MM.1S (cell line): ENCODE data around the gene GID8.

Experiments used
- DNase-seq: peaks from one replicate; pipeline ENCODE4 v3.0.0-alpha.2; 2015
- H2AFZ ChIP-seq: fragments of 300-600 bp; sonication (generic); 2 replicates; pipeline ENCODE4 v1.6.0; 2016; ENCODE audit warnings: antibody characterized with exemption, low read length
- H3F3A ChIP-seq: fragments of 300-600 bp; sonication (generic); 2 replicates; pipeline ENCODE4 v1.6.1; 2016; ENCODE audit warnings: mild to moderate bottlenecking, antibody characterized with exemption, low read length, moderate library complexity, mixed read lengths; ENCODE audit not compliant: insufficient read depth
- H3K27ac ChIP-seq: fragments of 300-600 bp; sonication (generic); 2 replicates; pipeline ENCODE4 v1.5.1; 2016; ENCODE audit warnings: mild to moderate bottlenecking, low read length
- H3K27me3 ChIP-seq: fragments of 300-600 bp; sonication (generic); replicated peaks from 2 replicates; pipeline ENCODE4 v1.6.0; 2016; ENCODE audit warnings: low read length; ENCODE audit not compliant: insufficient read depth
- H3K36me3 ChIP-seq: fragments of 300-600 bp; sonication (generic); replicated peaks from 2 replicates; pipeline ENCODE4 v1.6.1; 2016; ENCODE audit warnings: mild to moderate bottlenecking, low read length, mixed read lengths; ENCODE audit not compliant: insufficient read depth
- H3K4me1 ChIP-seq: fragments of 300-600 bp; sonication (generic); 2 replicates; pipeline ENCODE4 v1.6.1; 2016; ENCODE audit warnings: low read length, mixed read lengths
- H3K4me2 ChIP-seq: fragments of 300-600 bp; sonication (generic); 2 replicates; pipeline ENCODE4 v1.6.0; 2016; ENCODE audit warnings: low read depth, low read length
- H3K4me3 ChIP-seq: fragments of 300-600 bp; sonication (generic); 2 replicates; pipeline ENCODE4 v1.5.1; 2016; ENCODE audit warnings: low read length, mixed read lengths
- H3K79me2 ChIP-seq: fragments of 300-600 bp; sonication (generic); 2 replicates; pipeline ENCODE4 v1.6.1; 2016; ENCODE audit warnings: mixed run types, low read length, mixed read lengths
- H3K9ac ChIP-seq: fragments of 300-600 bp; sonication (generic); 2 replicates; pipeline ENCODE4 v1.6.1; 2016; ENCODE audit warnings: low read length, mixed read lengths
- H3K9me2 ChIP-seq: fragments of 300-600 bp; sonication (generic); replicated peaks from 2 replicates; pipeline ENCODE4 v1.6.1; 2016; ENCODE audit warnings: mild to moderate bottlenecking, low read length, mixed read lengths; ENCODE audit not compliant: insufficient read depth
- H3K9me3 ChIP-seq: fragments of 300-600 bp; sonication (generic); replicated peaks from 2 replicates; pipeline ENCODE4 v1.6.1; 2016; ENCODE audit warnings: mild to moderate bottlenecking, low read length, mixed read lengths; ENCODE audit not compliant: insufficient read depth
- H4K20me1 ChIP-seq: fragments of 300-600 bp; sonication (generic); 2 replicates; pipeline ENCODE4 v1.6.1; 2016; ENCODE audit warnings: mild to moderate bottlenecking, low read length, moderate library complexity, mixed read lengths; ENCODE audit not compliant: insufficient read depth
- EZH2 ChIP-seq: fragments of 300-600 bp; sonication (generic); optimal IDR thresholded peaks from 2 replicates; pipeline ENCODE3; 2017; ENCODE audit warnings: low read depth, mild to moderate bottlenecking, antibody characterized with exemption, low read length, mixed read lengths
- EZH2phosphoT487 ChIP-seq: fragments of 300-600 bp; sonication (generic); IDR thresholded peaks from 2 replicates; pipeline ENCODE4 v1.6.1; 2018; ENCODE audit warnings: antibody characterized with exemption, low read length
- TF ChIP-seq, protein P1 (sequence below): fragments of 300-600 bp; sonication (generic); IDR thresholded peaks from 2 replicates; pipeline ENCODE4 v1.5.1; 2016; ENCODE audit warnings: antibody characterized with exemption, low read length, mixed read lengths

GID8 gene

GRCh38 chr20:62902926-62903615 is 34.9 kb upstream of the GID8 start:
- Histone ChIP-seq H3K9ac (no peak overlapping the region), H3K36me3 (peaks cover 18% of the 10 kb centered on the region; the same call in 1 of the 2 replicates), H3K4me2 (no peak overlapping the region), H3K27me3 (no peaks in the 10 kb centered on the region), H3K4me3 (no peak overlapping the region), H3K9me3 (no peaks in the 10 kb centered on the region), H4K20me1 (0 out of 2 replicates have a peak, but pooled peaks cover 8% of the 10 kb centered on the region), H2AFZ (no peak overlapping the region), H3F3A (peaks cover 17% of the 10 kb centered on the region; the same call in 1 of the 2 replicates), H3K9me2 (no peaks in the 10 kb centered on the region), H3K4me1 (peaks cover 10% of the 10 kb centered on the region), H3K79me2 (peaks cover 11% of the 10 kb centered on the region), H3K27ac (no peak overlapping the region)
- TF ChIP-seq, protein P1, sequence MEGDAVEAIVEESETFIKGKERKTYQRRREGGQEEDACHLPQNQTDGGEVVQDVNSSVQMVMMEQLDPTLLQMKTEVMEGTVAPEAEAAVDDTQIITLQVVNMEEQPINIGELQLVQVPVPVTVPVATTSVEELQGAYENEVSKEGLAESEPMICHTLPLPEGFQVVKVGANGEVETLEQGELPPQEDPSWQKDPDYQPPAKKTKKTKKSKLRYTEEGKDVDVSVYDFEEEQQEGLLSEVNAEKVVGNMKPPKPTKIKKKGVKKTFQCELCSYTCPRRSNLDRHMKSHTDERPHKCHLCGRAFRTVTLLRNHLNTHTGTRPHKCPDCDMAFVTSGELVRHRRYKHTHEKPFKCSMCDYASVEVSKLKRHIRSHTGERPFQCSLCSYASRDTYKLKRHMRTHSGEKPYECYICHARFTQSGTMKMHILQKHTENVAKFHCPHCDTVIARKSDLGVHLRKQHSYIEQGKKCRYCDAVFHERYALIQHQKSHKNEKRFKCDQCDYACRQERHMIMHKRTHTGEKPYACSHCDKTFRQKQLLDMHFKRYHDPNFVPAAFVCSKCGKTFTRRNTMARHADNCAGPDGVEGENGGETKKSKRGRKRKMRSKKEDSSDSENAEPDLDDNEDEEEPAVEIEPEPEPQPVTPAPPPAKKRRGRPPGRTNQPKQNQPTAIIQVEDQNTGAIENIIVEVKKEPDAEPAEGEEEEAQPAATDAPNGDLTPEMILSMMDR: no peak
- TF ChIP-seq EZH2phosphoT487: no peak
- TF ChIP-seq EZH2: no peak
- DNase-seq: no peak

DNA sequence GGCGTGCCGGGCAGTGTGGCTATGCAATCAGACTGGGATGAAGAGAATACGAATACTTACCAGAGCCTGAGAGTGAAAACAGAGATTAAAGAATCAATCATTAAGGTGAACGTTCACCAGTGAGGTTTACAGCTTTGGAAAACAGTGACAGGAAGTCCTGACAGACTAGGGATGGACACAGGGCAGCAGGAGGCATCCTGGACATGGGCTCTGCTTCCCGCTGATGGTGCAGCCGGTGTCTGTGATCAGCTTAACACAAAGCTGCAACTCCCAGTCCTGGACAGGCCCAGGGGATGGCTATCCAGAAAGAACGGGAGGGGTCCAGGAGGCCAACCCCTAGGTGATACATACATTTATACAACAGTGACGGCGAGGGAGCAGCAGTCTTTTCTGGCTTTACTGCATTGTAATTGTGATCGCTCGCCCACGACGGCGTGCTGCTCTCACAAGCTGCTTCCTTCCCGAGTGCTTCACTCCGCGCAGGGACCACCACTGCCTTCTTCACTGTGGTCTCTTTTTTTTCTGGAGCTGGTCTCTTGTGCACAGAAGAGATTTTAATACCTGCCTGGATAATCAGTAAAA is 32.3 kb upstream of the GID8 start:
- H3K79me2 ChIP-seq: peaks cover 36% of the 10 kb centered on the region

GRCh38 chr20:62906209-62906608 is 31.7 kb upstream of the GID8 start:
- no peak overlapping the region for H3K27ac ChIP-seq
- H3K9ac ChIP-seq: no peak overlapping the region
- no peaks in the 10 kb centered on the region for H3K9me3 ChIP-seq
- peaks cover 42% of the 10 kb centered on the region for H3K79me2 ChIP-seq
- no peak overlapping the region for H3K4me2 ChIP-seq
- H4K20me1 ChIP-seq: peaks cover 10% of the 10 kb centered on the region; the same call in 1 of the 2 replicates
- TF ChIP-seq, protein P1: no peak
- TF ChIP-seq EZH2phosphoT487: no peak
- H3K4me3 ChIP-seq: no peak overlapping the region
- H2AFZ ChIP-seq: no peak overlapping the region
- peaks cover 28% of the 10 kb centered on the region for H3K36me3 ChIP-seq
- no peaks in the 10 kb centered on the region for H3K4me1 ChIP-seq
- H3F3A ChIP-seq: 0 out of 2 replicates have a peak, but pooled peaks cover 10% of the 10 kb centered on the region
- no peaks in the 10 kb centered on the region for H3K9me2 ChIP-seq
- no peaks in the 10 kb centered on the region for H3K27me3 ChIP-seq
- no peak for DNase-seq

More for the DNA sequence above, 32.3 kb upstream of the GID8 start:
- peaks cover 16% of the 10 kb centered on the region; the same call in 1 of the 2 replicates for H3F3A ChIP-seq
- H3K27me3 ChIP-seq: no peaks in the 10 kb centered on the region
- no peak overlapping the region for H3K4me3 ChIP-seq
- no peak overlapping the region for H3K9ac ChIP-seq
- H3K4me1 ChIP-seq: no peaks in the 10 kb centered on the region
- no peaks in the 10 kb centered on the region for H3K9me3 ChIP-seq
- no peak overlapping the region for H3K27ac ChIP-seq
- peaks cover 10% of the 10 kb centered on the region; the same call in 1 of the 2 replicates for H4K20me1 ChIP-seq
- H3K36me3 ChIP-seq: peaks cover 27% of the 10 kb centered on the region
- H3K4me2 ChIP-seq: no peak overlapping the region
- TF ChIP-seq, protein P1: no peak
- TF ChIP-seq EZH2phosphoT487 (no peak), EZH2 (no peak)
- no peak overlapping the region for H2AFZ ChIP-seq
- DNase-seq: no peak
- no peaks in the 10 kb centered on the region for H3K9me2 ChIP-seq
